PC-3 (cell line): ENCODE results near the gene KCNJ10. TPM values are rescaled to one million over a fixed set of nuclear protein-coding genes. Genes with fewer than 3 reads are reported as not detected.
A peak's percentile ranks its signal among the peaks of the same experiment; 100 is the strongest.

Experiments
- ATAC-seq: fragments of 200-7000 bp; cut with Tn5 transposase; 2 replicates; pipeline ENCODE4 v1.9.1; 2020; ENCODE audit warnings: mild to moderate bottlenecking, moderate library complexity
- BruUV-seq: library from RNA; stranded (reverse); fragments of 400-500 nt; replicated peaks from 2 replicates; lab custom pipeline; 2021; lab: Mats Ljungman, UMichigan
- CTCF ChIA-PET: fragments of 300-600 bp; sonication (Branson Sonifier 250); formaldehyde crosslinking; loops from one replicate; lab custom pipeline; 2022; ENCODE audit warnings: antibody characterized with exemption; lab: Charles Lee
- POLR2A ChIA-PET: fragments of 300-600 bp; sonication (Branson Sonifier 250); formaldehyde crosslinking; loops from one replicate; lab custom pipeline; 2022; ENCODE audit warnings: antibody characterized with exemption; ENCODE audit not compliant: unreplicated experiment; lab: Charles Lee
- DNase-seq: peaks from one replicate; pipeline ENCODE4 v3.0.0-alpha.2; 2015
- H2AFZ ChIP-seq: fragments of 300-600 bp; sonication (generic); 2 replicates; pipeline ENCODE4 v1.6.0; 2016; ENCODE audit warnings: antibody characterized with exemption, low read length
- H3F3A ChIP-seq: fragments of 300-600 bp; sonication (generic); one replicate; pipeline ENCODE4 v1.6.0; 2017; ENCODE audit warnings: antibody characterized with exemption, low read length, control low read depth, mild to moderate bottlenecking; ENCODE audit not compliant: unreplicated experiment
- H3K27ac ChIP-seq: fragments of 300-600 bp; sonication (generic); 2 replicates; pipeline ENCODE4 v1.5.1; 2016; ENCODE audit warnings: mild to moderate bottlenecking, low read length
- H3K27me3 ChIP-seq: fragments of 300-600 bp; sonication (generic); 2 replicates; pipeline ENCODE4 v1.6.1; 2016; ENCODE audit warnings: low read length, mixed read lengths
- H3K36me3 ChIP-seq: fragments of 300-600 bp; sonication (generic); 2 replicates; pipeline ENCODE4 v1.6.1; 2016; ENCODE audit warnings: low read depth, mixed run types, low read length, mixed read lengths
- H3K4me1 ChIP-seq: fragments of 300-600 bp; sonication (generic); 2 replicates; pipeline ENCODE4 v1.5.1; 2016; ENCODE audit warnings: low read length; ENCODE audit not compliant: insufficient read depth
- H3K4me2 ChIP-seq: fragments of 300-600 bp; sonication (generic); 2 replicates; pipeline ENCODE4 v1.6.0; 2016; ENCODE audit warnings: low read length
- H3K4me3 ChIP-seq: fragments of 300-600 bp; sonication (generic); 2 replicates; pipeline ENCODE4 v1.5.1; 2016; ENCODE audit warnings: mild to moderate bottlenecking, low read length, mixed read lengths
- H3K79me2 ChIP-seq: fragments of 300-600 bp; sonication (generic); 2 replicates; pipeline ENCODE4 v1.6.1; 2017; ENCODE audit warnings: low read length, mixed read lengths
- H3K9ac ChIP-seq: fragments of 300-600 bp; sonication (generic); 2 replicates; pipeline ENCODE4 v1.6.0; 2016; ENCODE audit warnings: mild to moderate bottlenecking, low read length
- H3K9me2 ChIP-seq: fragments of 300-600 bp; sonication (generic); replicated peaks from 2 replicates; pipeline ENCODE4 v1.6.1; 2016; ENCODE audit warnings: mixed run types, low read length, mixed read lengths
- H3K9me3 ChIP-seq: fragments of 300-600 bp; sonication (generic); 2 replicates; pipeline ENCODE4 v1.6.1; 2016; ENCODE audit warnings: low read length, mixed read lengths
- H4K20me1 ChIP-seq: fragments of 300-600 bp; sonication (generic); 2 replicates; pipeline ENCODE4 v1.6.1; 2016; ENCODE audit warnings: low read length, mixed read lengths
- EZH2 ChIP-seq: fragments of 300-600 bp; sonication (generic); IDR thresholded peaks from one replicate; pipeline ENCODE4 v1.6.1; 2017; ENCODE audit warnings: antibody characterized with exemption, mild to moderate bottlenecking, low read length; ENCODE audit not compliant: unreplicated experiment
- EZH2phosphoT487 ChIP-seq: fragments of 300-600 bp; sonication (generic); IDR thresholded peaks from 2 replicates; pipeline ENCODE4 v1.6.1; 2018; ENCODE audit warnings: mild to moderate bottlenecking, antibody characterized with exemption, low read length, borderline replicate concordance
- intact Hi-C: fragments of 100-400 bp; cut with micrococcal nuclease; formaldehyde crosslinking; loops from 2 replicates; pipeline ENCODE4 v1.9.0; 2023
- total RNA-seq: library from RNA; depleted of rRNA; stranded (reverse); fragments of >200 nt; gene quantifications from 2 replicates; pipeline ENCODE4 v1.2.3, GENCODE V29; 2014
- TF ChIP-seq, protein P1 (sequence below): fragments of 300-600 bp; sonication (generic); conservative IDR thresholded peaks from 2 replicates; pipeline ENCODE4 v1.5.1; 2017; ENCODE audit warnings: antibody characterized with exemption, low read depth, mild to moderate bottlenecking, low read length

KCNJ10 gene
- total RNA-seq, 1 experiment from 2014 or later, result 0.15 TPM

DNA sequence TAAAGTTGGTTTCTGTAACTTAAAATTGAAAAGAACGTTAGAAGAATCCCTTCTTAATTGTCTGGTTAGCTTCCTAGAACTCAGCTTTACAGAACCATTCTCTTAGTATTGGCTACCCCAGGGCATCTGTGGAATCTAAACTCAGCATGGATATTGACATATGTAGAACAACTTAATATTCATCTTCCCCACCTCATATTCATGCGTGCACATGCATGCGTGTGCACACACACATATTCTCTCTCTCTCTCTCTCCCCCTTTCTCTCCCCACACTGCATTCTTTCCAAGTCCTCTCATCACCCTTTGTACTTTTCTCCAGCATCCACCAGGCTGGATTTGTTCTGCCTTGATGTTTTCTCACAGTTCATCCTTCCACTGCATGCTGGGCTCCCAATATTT is 51.6 kb downstream of the KCNJ10 start:
- no peaks in the 10 kb centered on the region for H3K9me3 ChIP-seq
- peaks cover 23% of the 10 kb centered on the region for H3K4me1 ChIP-seq
- no peak overlapping the region for H3K9ac ChIP-seq
- H3K79me2 ChIP-seq, result no peaks in the 10 kb centered on the region
- H3K36me3 ChIP-seq, result no peaks in the 10 kb centered on the region
- no peaks in the 10 kb centered on the region for H3F3A ChIP-seq
- BruUV-seq, result no TSS peak
- H3K9me2 ChIP-seq, result no peaks in the 10 kb centered on the region
- H2AFZ ChIP-seq, result no peak overlapping the region
- no peaks in the 10 kb centered on the region for H4K20me1 ChIP-seq
- intact Hi-C loops, result no loop called here
- no peak for ATAC-seq
- no peak for DNase-seq
- no peaks in the 10 kb centered on the region for H3K27me3 ChIP-seq
- H3K4me3 ChIP-seq, result no peak overlapping the region
- CTCF ChIA-PET, result no interaction called here
- no peak overlapping the region for H3K27ac ChIP-seq
- POLR2A ChIA-PET, result no interaction called here
- no peak overlapping the region for H3K4me2 ChIP-seq
- TF ChIP-seq EZH2 (no peak), EZH2phosphoT487 (no peak)
- TF ChIP-seq, protein P1, sequence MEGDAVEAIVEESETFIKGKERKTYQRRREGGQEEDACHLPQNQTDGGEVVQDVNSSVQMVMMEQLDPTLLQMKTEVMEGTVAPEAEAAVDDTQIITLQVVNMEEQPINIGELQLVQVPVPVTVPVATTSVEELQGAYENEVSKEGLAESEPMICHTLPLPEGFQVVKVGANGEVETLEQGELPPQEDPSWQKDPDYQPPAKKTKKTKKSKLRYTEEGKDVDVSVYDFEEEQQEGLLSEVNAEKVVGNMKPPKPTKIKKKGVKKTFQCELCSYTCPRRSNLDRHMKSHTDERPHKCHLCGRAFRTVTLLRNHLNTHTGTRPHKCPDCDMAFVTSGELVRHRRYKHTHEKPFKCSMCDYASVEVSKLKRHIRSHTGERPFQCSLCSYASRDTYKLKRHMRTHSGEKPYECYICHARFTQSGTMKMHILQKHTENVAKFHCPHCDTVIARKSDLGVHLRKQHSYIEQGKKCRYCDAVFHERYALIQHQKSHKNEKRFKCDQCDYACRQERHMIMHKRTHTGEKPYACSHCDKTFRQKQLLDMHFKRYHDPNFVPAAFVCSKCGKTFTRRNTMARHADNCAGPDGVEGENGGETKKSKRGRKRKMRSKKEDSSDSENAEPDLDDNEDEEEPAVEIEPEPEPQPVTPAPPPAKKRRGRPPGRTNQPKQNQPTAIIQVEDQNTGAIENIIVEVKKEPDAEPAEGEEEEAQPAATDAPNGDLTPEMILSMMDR, result no peak

DNA sequence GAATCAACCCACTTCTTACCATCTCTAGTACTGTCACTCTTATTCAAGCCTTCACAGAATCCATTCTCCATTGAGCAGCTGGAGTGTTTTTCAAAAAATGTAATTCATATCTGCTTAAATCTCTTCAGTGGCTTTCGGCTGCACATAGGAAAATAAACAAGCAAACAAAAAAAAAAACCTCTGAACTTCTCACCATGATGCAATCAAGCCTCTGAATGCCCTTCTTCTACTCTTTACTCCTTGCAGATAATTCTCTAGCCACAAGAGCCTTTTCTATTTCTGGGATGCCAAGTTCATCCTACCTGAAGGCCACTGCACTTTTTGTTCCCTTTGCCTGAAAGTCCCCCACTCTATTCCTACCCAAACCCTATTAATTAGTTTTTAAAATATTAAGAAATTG is 52.4 kb downstream of the KCNJ10 start:
- no peak overlapping the region for H3K9ac ChIP-seq
- TF ChIP-seq, protein P1, result no peak
- TF ChIP-seq EZH2 (no peak), EZH2phosphoT487 (no peak)
- DNase-seq (no peak), ATAC-seq (no peak)
- no peaks in the 10 kb centered on the region for H3K36me3 ChIP-seq
- no peaks in the 10 kb centered on the region for H3K79me2 ChIP-seq
- no peaks in the 10 kb centered on the region for H3F3A ChIP-seq
- POLR2A ChIA-PET, result no interaction called here
- no peak overlapping the region for H3K4me3 ChIP-seq
- CTCF ChIA-PET, result no interaction called here
- H2AFZ ChIP-seq, result no peak overlapping the region
- no peak overlapping the region for H3K4me2 ChIP-seq
- H3K27me3 ChIP-seq, result no peaks in the 10 kb centered on the region
- peaks cover 15% of the 10 kb centered on the region for H3K4me1 ChIP-seq
- intact Hi-C loops, result no loop called here
- H3K27ac ChIP-seq, result no peak overlapping the region
- no peaks in the 10 kb centered on the region for H4K20me1 ChIP-seq
- H3K9me2 ChIP-seq, result no peaks in the 10 kb centered on the region
- no TSS peak for BruUV-seq
- H3K9me3 ChIP-seq, result no peaks in the 10 kb centered on the region

DNA sequence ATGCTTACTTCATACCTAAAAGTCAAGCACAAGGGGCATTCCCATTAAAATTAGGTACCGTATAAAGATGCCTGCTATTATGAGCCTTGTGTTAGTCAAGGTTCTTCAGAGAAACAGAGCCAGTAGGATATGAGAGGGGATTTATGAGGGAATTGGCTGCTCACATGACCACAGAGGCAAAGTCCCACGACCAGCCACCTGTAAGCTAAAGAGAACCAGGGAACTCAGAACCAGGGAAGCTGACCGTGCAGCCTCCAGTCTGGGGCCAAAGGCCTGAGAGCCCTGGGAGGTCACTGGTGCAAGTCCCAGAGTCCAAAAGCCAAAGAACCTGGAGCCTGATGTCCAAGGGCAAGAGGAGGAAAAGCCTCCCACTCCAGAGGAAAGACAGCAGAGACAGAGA is 58.2 kb downstream of the KCNJ10 start:
- ChIA-PET CTCF (no interaction called here), POLR2A (no interaction called here)
- Histone ChIP-seq H3K9me2 (no peaks in the 10 kb centered on the region), H3K36me3 (no peaks in the 10 kb centered on the region), H3K4me3 (no peak overlapping the region), H3F3A (no peaks in the 10 kb centered on the region), H3K4me1 (peaks cover 8% of the 10 kb centered on the region), H3K9ac (no peak overlapping the region), H3K79me2 (no peaks in the 10 kb centered on the region), H4K20me1 (no peaks in the 10 kb centered on the region), H3K4me2 (no peak overlapping the region), H3K27ac (no peak overlapping the region), H3K27me3 (no peaks in the 10 kb centered on the region), H2AFZ (peak overlapping the region; percentile 36; the same call in 1 of the 2 replicates), H3K9me3 (no peaks in the 10 kb centered on the region)
- BruUV-seq, result no TSS peak
- no peak for DNase-seq
- TF ChIP-seq, protein P1, result no peak
- TF ChIP-seq EZH2phosphoT487 (no peak), EZH2 (no peak)
- no peak for ATAC-seq
- intact Hi-C loops, result no loop called here
